Measurements from ENCODE around the gene C15orf40. TPM values are rescaled to one million over a fixed set of nuclear protein-coding genes. Genes with fewer than 3 reads are reported as not detected.

Gene C15orf40
- total and polyA plus RNA-seq, 9 of the 15 experiments (the other 6 are each of a cell fraction or from before 2014, with no cell fraction given) = 15.9 to 52.0 (median 27.0) TPM

DNA sequence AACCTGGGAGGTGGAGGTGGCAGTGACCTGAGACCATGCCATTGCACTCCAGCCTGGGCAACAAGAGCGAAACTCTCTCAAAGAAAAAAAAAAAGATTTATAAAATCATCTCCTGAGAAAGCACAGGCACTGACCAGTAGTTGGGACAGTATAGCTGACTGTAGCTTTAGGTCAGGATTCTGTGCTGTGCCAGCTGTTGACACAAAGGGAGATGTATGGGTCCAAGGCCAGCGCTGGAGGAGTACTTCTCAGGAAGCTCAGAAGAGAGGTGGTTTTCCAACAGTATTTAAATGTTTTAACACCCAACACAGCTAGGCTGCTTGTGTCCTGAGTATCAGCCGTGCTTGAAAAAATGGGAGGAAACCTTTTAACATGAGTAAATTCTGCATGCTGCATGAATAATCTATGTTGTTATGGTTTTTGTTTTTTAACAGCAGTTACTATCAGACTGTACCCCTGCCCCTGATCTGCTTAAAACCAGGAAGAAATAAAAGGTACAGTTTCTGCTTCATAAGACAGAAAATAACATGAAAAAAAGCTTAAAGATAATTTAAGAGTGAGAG lies 18.9 kb downstream of the C15orf40 start:
- Histone ChIP-seq H3K27me3 (ENCODE audit: control insufficient read depth in 2 of 2, insufficient read depth in 2 of 2, low read length in 2 of 2) (no peaks in the 10 kb centered on the region), H3K4me2 (ENCODE audit: insufficient read depth, low read length) (no peak overlapping the region), H3K9me3 (replicated peaks; ENCODE audit: control insufficient read depth, insufficient read depth, low read depth, low read length) (no peaks in the 10 kb centered on the region; the same call in 1 of the 2 replicates), H3K79me2 (ENCODE audit: control insufficient read depth, insufficient read depth, low read length) (no peaks in the 10 kb centered on the region), H4K20me1 (replicated peaks; ENCODE audit: control insufficient read depth, insufficient read depth, low read length) (no peaks in the 10 kb centered on the region), H3K9me1 (ENCODE audit: control insufficient read depth, insufficient read depth, low read length) (no peaks in the 10 kb centered on the region), H3K9ac (ENCODE audit: insufficient read depth in 1 of 2, low read depth in 2 of 2, low read length in 2 of 2) (no peak overlapping the region), H2AFZ (ENCODE audit: low read depth, low read length) (no peak overlapping the region), H3K36me3 (ENCODE audit: control insufficient read depth, insufficient read depth, low read length) (peaks cover 22% of the 10 kb centered on the region; the same call in 2 of the 3 replicates), H3K4me1 (replicated peaks in 1 of 2; ENCODE audit: control insufficient read depth in 2 of 2, insufficient read depth in 2 of 2, low read length in 2 of 2) (no peaks in the 10 kb centered on the region; a peak in 1 of 5 replicates), H3K27ac (ENCODE audit: extremely low read depth, low read depth, low read length) (no peak overlapping the region), H3K4me3 (no peak overlapping the region)
- intact Hi-C loops (cut with micrococcal nuclease) = no loop called here
- no peak for FAIRE-seq
- in situ Hi-C loops (cut with MboI) = no loop called here
- WGBS (ENCODE audit: insufficient coverage, low coverage, missing lambda C conversion rate) = 76% methylated on average over 3 of the region's 3 CpGs
- POLR2A ChIA-PET = interaction anchor here (0.6 to 1.4 kb wide), 4 partner anchors 15 to 353 kb away, joined by 3 to 4 read pairs (median 3); no protein-coding TSS in a partner anchor
- TF ChIP-seq NR3C1 (CRISPR knock-in tag; IDR thresholded peaks at IDR 0.05) (no peak), ZNF3 (CRISPR knock-in tag; IDR thresholded peaks at IDR 0.05) (no peak), TRIM28 (IDR thresholded peaks at IDR 0.05) (no peak)
- ATAC-seq = no peak
- BruUV-seq (replicated peaks) = no TSS peak
- DNase-seq (ENCODE audit: extremely low read depth in 1 of 4, low spot score in 3 of 4) = no peak
- CTCF ChIA-PET (ENCODE audit: low intra/inter-chr PET ratio) = no interaction called here

DNA sequence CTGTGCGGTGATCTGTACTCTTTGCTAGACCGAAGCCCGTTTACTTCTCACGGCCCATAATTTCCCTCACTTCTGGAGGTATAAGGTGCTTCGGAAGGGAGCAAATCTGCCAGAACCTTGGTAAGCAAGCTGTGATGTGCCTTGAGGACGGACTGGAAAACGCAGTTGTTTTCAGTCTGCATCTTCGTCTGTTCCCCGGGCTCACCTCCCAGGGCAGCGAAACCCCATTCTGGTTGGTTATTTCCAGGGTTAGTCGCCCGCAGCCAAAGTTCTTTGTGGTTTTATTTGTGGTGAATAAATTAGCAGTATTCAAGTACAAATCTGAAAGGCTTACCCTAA lies 25.0 kb downstream of the C15orf40 start:
- POLR2A ChIA-PET = interaction anchor here (0.6 to 2.1 kb wide), 6 partner anchors 9 to 446 kb away, joined by 3 to 5 read pairs (median 4); partner anchors contain the start of gene RPS17
- Histone ChIP-seq H3K36me3 (ENCODE audit: control insufficient read depth, insufficient read depth, low read length) (peaks cover 26% of the 10 kb centered on the region; the same call in 2 of the 3 replicates), H3K9me1 (ENCODE audit: control insufficient read depth, insufficient read depth, low read length) (no peaks in the 10 kb centered on the region), H3K27me3 (ENCODE audit: control insufficient read depth in 2 of 2, insufficient read depth in 2 of 2, low read length in 2 of 2) (no peaks in the 10 kb centered on the region), H3K4me1 (replicated peaks in 1 of 2; ENCODE audit: control insufficient read depth in 2 of 2, insufficient read depth in 2 of 2, low read length in 2 of 2) (peaks cover 0 to 5% of the 10 kb centered on the region in 2 experiments; a peak in 3 of 5 replicates), H4K20me1 (replicated peaks; ENCODE audit: control insufficient read depth, insufficient read depth, low read length) (no peaks in the 10 kb centered on the region), H3K79me2 (ENCODE audit: control insufficient read depth, insufficient read depth, low read length) (peaks cover 14% of the 10 kb centered on the region), H3K4me3 (peak overlapping the region; percentile 77), H3K4me2 (ENCODE audit: insufficient read depth, low read length) (peak overlapping the region; percentile 99), H2AFZ (ENCODE audit: low read depth, low read length) (peak overlapping the region; percentile 100), H3K9ac (ENCODE audit: insufficient read depth in 1 of 2, low read depth in 2 of 2, low read length in 2 of 2) (peak overlapping the region; percentile 90 to 95), H3K9me3 (replicated peaks; ENCODE audit: control insufficient read depth, insufficient read depth, low read depth, low read length) (peaks cover 5% of the 10 kb centered on the region), H3K27ac (ENCODE audit: extremely low read depth, low read depth, low read length) (peak overlapping the region; percentile 75)
- CTCF ChIA-PET (ENCODE audit: low intra/inter-chr PET ratio) = no interaction called here
- intact Hi-C loops (cut with micrococcal nuclease) (loop anchor here (1.0 kb wide), 1 partner anchor 137 kb away; no protein-coding TSS in a partner anchor), in situ Hi-C loops (cut with MboI) (loop anchor here (10.0 kb wide), 1 partner anchor 132 kb away; no protein-coding TSS in a partner anchor)
- DNase-seq (ENCODE audit: extremely low read depth in 1 of 4, low spot score in 3 of 4) = peak in 1 of 4 experiments; percentile 42
- WGBS (ENCODE audit: insufficient coverage, low coverage, missing lambda C conversion rate) = 2% methylated on average over 11 of the region's 12 CpGs
- ATAC-seq = peak; percentile 73
- TSS peak; percentile 79 for BruUV-seq (replicated peaks)
- no peak for FAIRE-seq
- TF ChIP-seq, protein P1, sequence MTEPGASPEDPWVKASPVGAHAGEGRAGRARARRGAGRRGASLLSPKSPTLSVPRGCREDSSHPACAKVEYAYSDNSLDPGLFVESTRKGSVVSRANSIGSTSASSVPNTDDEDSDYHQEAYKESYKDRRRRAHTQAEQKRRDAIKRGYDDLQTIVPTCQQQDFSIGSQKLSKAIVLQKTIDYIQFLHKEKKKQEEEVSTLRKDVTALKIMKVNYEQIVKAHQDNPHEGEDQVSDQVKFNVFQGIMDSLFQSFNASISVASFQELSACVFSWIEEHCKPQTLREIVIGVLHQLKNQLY (CRISPR knock-in tag; conservative IDR thresholded peaks at IDR 0.05) = no peak
- TF ChIP-seq ARNT (IDR thresholded peaks at IDR 0.05) (no peak), HNRNPK (IDR thresholded peaks at IDR 0.05; ENCODE audit: low read depth, low read length, poor library complexity, severe bottlenecking) (no peak), NR3C1 (CRISPR knock-in tag; IDR thresholded peaks at IDR 0.05) (no peak), SMAD1 (IDR thresholded peaks at IDR 0.05; ENCODE audit: low read depth, low read length, partially characterized antibody) (no peak), TAF1 (IDR thresholded peaks at IDR 0.05; ENCODE audit: control insufficient read depth, extremely low read depth, insufficient read depth, low read length, severe bottlenecking) (peak; percentile 16), HDAC8 (tag; IDR thresholded peaks at IDR 0.05) (no peak), NR2C2 (CRISPR knock-in tag; IDR thresholded peaks at IDR 0.05) (no peak), NR2C2 (tag; IDR thresholded peaks at IDR 0.05) (peak; percentile 70; the same call in 1 of the 2 replicates), SIRT6 (IDR thresholded peaks at IDR 0.05; ENCODE audit: low read depth, low read length) (no peak), MTA2 (IDR thresholded peaks at IDR 0.05; ENCODE audit: low read depth) (no peak), ZNF224 (CRISPR knock-in tag; IDR thresholded peaks at IDR 0.05) (no peak), HDAC2 (IDR thresholded peaks at IDR 0.05) (no peak), PHF8 (IDR thresholded peaks at IDR 0.05; ENCODE audit: borderline replicate concordance, low read length) (0 out of 2 replicates have a peak, but pooled peaks have one; percentile 9)

All from K562 (cell line).